ENCODE measurements around the gene INVS. TPM values are rescaled to one million over a fixed set of nuclear protein-coding genes. Genes with fewer than 3 reads are reported as not detected.

INVS gene
- total RNA-seq, 4 donors from 2014 or later = 5.5 to 13.9 (median 6.7) TPM

- in situ Hi-C loops (cut with MboI; ENCODE audit: low sequenced_read_pairs in 4 of 4) = no loop called here
- H3K9me3 ChIP-seq = no peaks in the 10 kb centered on the region
- intact Hi-C loops (cut with DNase I; ENCODE audit: low total_unique reads) = no loop called here
- H3K27me3 ChIP-seq = no peaks in the 10 kb centered on the region
- no peak overlapping the region for H3K4me3 ChIP-seq
- TF ChIP-seq POLR2A (IDR thresholded peaks at IDR 0.05) = no peak
- TF ChIP-seq, protein P1, sequence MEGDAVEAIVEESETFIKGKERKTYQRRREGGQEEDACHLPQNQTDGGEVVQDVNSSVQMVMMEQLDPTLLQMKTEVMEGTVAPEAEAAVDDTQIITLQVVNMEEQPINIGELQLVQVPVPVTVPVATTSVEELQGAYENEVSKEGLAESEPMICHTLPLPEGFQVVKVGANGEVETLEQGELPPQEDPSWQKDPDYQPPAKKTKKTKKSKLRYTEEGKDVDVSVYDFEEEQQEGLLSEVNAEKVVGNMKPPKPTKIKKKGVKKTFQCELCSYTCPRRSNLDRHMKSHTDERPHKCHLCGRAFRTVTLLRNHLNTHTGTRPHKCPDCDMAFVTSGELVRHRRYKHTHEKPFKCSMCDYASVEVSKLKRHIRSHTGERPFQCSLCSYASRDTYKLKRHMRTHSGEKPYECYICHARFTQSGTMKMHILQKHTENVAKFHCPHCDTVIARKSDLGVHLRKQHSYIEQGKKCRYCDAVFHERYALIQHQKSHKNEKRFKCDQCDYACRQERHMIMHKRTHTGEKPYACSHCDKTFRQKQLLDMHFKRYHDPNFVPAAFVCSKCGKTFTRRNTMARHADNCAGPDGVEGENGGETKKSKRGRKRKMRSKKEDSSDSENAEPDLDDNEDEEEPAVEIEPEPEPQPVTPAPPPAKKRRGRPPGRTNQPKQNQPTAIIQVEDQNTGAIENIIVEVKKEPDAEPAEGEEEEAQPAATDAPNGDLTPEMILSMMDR (IDR thresholded peaks at IDR 0.05 in 4 of 5, conservative IDR thresholded peaks at IDR 0.05 in 1 of 5) = no peak
- no peak overlapping the region for H3K27ac ChIP-seq
- DNase-seq = no peak
- peaks cover 0 to 6% of the 10 kb centered on the region in 2 donors for H3K4me1 ChIP-seq
- peaks cover 0 to 5% of the 10 kb centered on the region in 2 donors for H3K36me3 ChIP-seq
- no peak for ATAC-seq
These were observed 26.2 kb downstream of the INVS start for GRCh38 chr9:100125236-100125635.

DNA sequence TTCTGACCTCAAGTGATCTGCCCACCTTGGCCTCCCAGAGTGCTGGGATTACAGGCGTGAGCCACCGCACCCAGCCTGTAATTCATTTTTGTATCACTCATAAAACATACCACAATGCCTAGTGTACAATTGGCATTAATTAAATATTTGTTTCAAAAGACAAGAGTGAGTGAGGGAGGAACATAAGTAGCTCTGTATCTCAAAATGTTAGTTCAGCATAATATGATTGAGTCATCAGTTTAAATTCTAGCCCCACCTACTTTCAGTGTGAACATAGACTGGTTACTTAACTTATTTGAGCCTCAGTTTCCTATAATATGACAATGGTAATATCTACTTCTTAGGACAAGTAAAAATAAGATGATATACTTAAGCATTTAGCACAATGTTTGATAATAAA, 26.9 kb downstream of the INVS start:
- ATAC-seq (no peak), DNase-seq (no peak)
- TF ChIP-seq POLR2A (IDR thresholded peaks at IDR 0.05) = no peak
- TF ChIP-seq, protein P1 (IDR thresholded peaks at IDR 0.05 in 4 of 5, conservative IDR thresholded peaks at IDR 0.05 in 1 of 5) = no peak
- intact Hi-C loops (cut with DNase I; ENCODE audit: low total_unique reads) = no loop called here
- H3K4me1 ChIP-seq = peaks cover under 1 to 6% of the 10 kb centered on the region in 2 donors
- H3K27ac ChIP-seq = no peak overlapping the region
- H3K4me3 ChIP-seq = no peak overlapping the region
- in situ Hi-C loops (cut with MboI; ENCODE audit: low sequenced_read_pairs in 4 of 4) = no loop called here
- no peaks in the 10 kb centered on the region for H3K27me3 ChIP-seq
- peaks cover 0 to 5% of the 10 kb centered on the region in 2 donors for H3K36me3 ChIP-seq
- no peaks in the 10 kb centered on the region for H3K9me3 ChIP-seq

DNA sequence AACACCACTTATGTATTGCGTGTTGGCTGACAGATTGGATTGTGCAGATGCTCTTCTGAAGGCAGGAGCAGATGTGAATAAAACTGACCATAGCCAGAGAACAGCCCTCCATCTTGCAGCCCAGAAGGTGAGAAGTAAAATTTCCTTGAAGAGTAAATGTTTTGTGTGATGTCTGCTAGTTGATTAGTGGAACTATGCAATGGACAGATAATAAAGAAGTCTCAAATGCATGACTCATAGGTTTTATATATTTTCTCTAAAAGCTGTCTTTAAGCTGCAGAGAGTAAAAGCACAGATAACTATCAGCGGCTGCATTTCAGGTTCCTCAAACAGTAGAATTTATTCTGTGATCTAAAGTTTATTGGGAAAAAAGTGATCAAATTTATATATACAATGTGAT, 27.4 kb downstream of the INVS start:
- Histone ChIP-seq H3K4me3 (no peak overlapping the region), H3K27me3 (no peaks in the 10 kb centered on the region), H3K27ac (no peak overlapping the region), H3K9me3 (no peaks in the 10 kb centered on the region), H3K4me1 (peaks cover 6% of the 10 kb centered on the region in 2 donors), H3K36me3 (peaks cover 0 to 5% of the 10 kb centered on the region in 2 donors)
- ATAC-seq (no peak), DNase-seq (no peak)
- TF ChIP-seq, protein P1 (IDR thresholded peaks at IDR 0.05 in 4 of 5, conservative IDR thresholded peaks at IDR 0.05 in 1 of 5) = no peak
- TF ChIP-seq POLR2A (IDR thresholded peaks at IDR 0.05) = no peak
- intact Hi-C loops (cut with DNase I; ENCODE audit: low total_unique reads) (no loop called here), in situ Hi-C loops (cut with MboI; ENCODE audit: low sequenced_read_pairs in 4 of 4) (no loop called here)

GRCh38 chr9:100129772-100130171, 30.7 kb downstream of the INVS start:
- ATAC-seq = no peak
- peaks cover 0 to 5% of the 10 kb centered on the region in 2 donors for H3K36me3 ChIP-seq

More at GRCh38 chr9:100129772-100130171, 30.7 kb downstream of the INVS start:
- peaks cover 0 to 19% of the 10 kb centered on the region in 2 donors for H3K4me1 ChIP-seq
- intact Hi-C loops (cut with DNase I; ENCODE audit: low total_unique reads) (no loop called here), in situ Hi-C loops (cut with MboI; ENCODE audit: low sequenced_read_pairs in 4 of 4) (no loop called here)
- TF ChIP-seq POLR2A (IDR thresholded peaks at IDR 0.05) = no peak
- TF ChIP-seq, protein P1 (IDR thresholded peaks at IDR 0.05 in 4 of 5, conservative IDR thresholded peaks at IDR 0.05 in 1 of 5) = no peak
- H3K9me3 ChIP-seq = no peaks in the 10 kb centered on the region
- no peak overlapping the region for H3K27ac ChIP-seq
- H3K27me3 ChIP-seq = no peaks in the 10 kb centered on the region
- no peak for DNase-seq
- H3K4me3 ChIP-seq = no peak overlapping the region
